Common myeloid progenitor, CD34-positive (primary cell): ENCODE results near the gene INPP5B.

Source experiments
- CTCF ChIA-PET: fragments of 350-600 bp; sonication (Branson Sonifier 250); formaldehyde crosslinking; loops from one replicate; lab custom pipeline; 2021; ENCODE audit warnings: antibody characterized with exemption; lab: Charles Lee
- POLR2A ChIA-PET: fragments of 350-600 bp; sonication (Branson Sonifier 250); formaldehyde crosslinking; loops from one replicate; lab custom pipeline; 2021; ENCODE audit warnings: antibody characterized with exemption; lab: Charles Lee
- DNase-seq, 3 donors: peaks; one replicate each; pipeline versions ENCODE4 v3.0.0 to v3.0.0-alpha.2; 2013
- H3K27ac ChIP-seq, 2 experiments: 1 replicate in 1 of 2; 2 replicates in 1 of 2; pipeline ENCODE4 v1.7.0; 2013; ENCODE audit warnings: inconsistent platforms in 2 of 2, low read length in 2 of 2, mild to moderate bottlenecking in 2 of 2, low read depth in 1 of 2, moderate library complexity in 1 of 2; ENCODE audit not compliant: severe bottlenecking in 2 of 2, insufficient read depth in 1 of 2, poor library complexity in 1 of 2
- H3K27me3 ChIP-seq, 5 experiments: replicated peaks in 2 of 5; 1 replicate in 3 of 5; 2 replicates in 2 of 5; pipeline versions ENCODE4 v1.6.1 to v1.7.0; 2013; ENCODE audit warnings: low read length in 4 of 5, mild to moderate bottlenecking in 2 of 5, moderate library complexity in 2 of 5, inconsistent platforms in 1 of 5; ENCODE audit not compliant: insufficient read depth in 5 of 5, control insufficient read depth in 4 of 5
- H3K36me3 ChIP-seq, 4 experiments: 1 replicate in 2 of 4; 2 replicates in 2 of 4; pipeline versions ENCODE4 v1.6.1 to v1.7.0; 2013; ENCODE audit warnings: low read length in 3 of 4, control low read depth in 1 of 4, mild to moderate bottlenecking in 1 of 4; ENCODE audit not compliant: control insufficient read depth in 4 of 4, insufficient read depth in 4 of 4
- H3K4me1 ChIP-seq, 4 experiments: 1 replicate in 3 of 4; 2 replicates in 1 of 4; pipeline versions ENCODE4 v1.6.1 to v1.7.1; 2013; ENCODE audit warnings: low read length in 3 of 4, mild to moderate bottlenecking in 3 of 4, control low read depth in 1 of 4, inconsistent platforms in 1 of 4, moderate library complexity in 1 of 4; ENCODE audit not compliant: control insufficient read depth in 4 of 4, insufficient read depth in 4 of 4; ENCODE audit errors: control extremely low read depth in 1 of 4
- H3K4me3 ChIP-seq, 7 experiments: 1 replicate in 4 of 7; 2 replicates in 3 of 7; pipeline versions ENCODE4 v1.5.1 to v1.7.0; 2013; ENCODE audit warnings: mild to moderate bottlenecking in 7 of 7, low read length in 6 of 7, moderate library complexity in 6 of 7, inconsistent platforms in 2 of 7, low read depth in 2 of 7, control low read depth in 1 of 7; ENCODE audit not compliant: insufficient read depth in 4 of 7, control insufficient read depth in 1 of 7; ENCODE audit errors: extremely low read depth in 1 of 7
- H3K9me3 ChIP-seq, 5 experiments: 1 replicate in 4 of 5; 2 replicates in 1 of 5; pipeline versions ENCODE4 v1.6.1 to v1.7.1; 2013; ENCODE audit warnings: low read length in 4 of 5, mild to moderate bottlenecking in 2 of 5, inconsistent platforms in 1 of 5, low read depth in 1 of 5, moderate library complexity in 1 of 5; ENCODE audit not compliant: control insufficient read depth in 4 of 5, insufficient read depth in 2 of 5; ENCODE audit errors: control extremely low read depth in 1 of 5
- WGBS: methylation state at CpG from one replicate; pipeline ENCODE4 v1.1.5; 2013; ENCODE audit not compliant: insufficient coverage; 5-methylcytosine and 5-hydroxymethylcytosine counted together

The INPP5B gene

DNA sequence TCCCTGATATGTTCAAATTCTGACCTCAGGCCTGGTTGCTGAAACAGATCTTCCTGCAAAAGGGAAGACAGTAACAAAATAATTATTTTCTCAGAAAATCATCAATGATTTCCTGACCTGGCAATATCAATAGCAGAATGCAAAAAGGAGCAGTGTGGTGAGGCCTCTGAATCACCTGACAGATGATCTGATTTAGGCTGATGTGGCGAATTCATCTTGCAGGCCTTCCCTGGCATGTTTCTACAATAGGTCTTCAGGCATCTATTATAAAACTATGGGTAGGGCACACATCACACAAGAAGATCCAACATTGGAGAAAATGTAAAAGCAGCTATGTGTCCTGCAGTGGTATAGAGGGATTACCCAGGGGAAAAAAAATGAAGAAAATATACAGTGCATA, 80.4 kb downstream of the INPP5B start:
- Histone ChIP-seq H3K9me3 (no peaks in the 10 kb centered on the region), H3K4me3 (no peak overlapping the region), H3K4me1 (no peaks in the 10 kb centered on the region), H3K27me3 (no peaks in the 10 kb centered on the region), H3K27ac (no peak overlapping the region), H3K36me3 (peaks cover 30 to 78% (median 62%) of the 10 kb centered on the region in 4 experiments)
- ChIA-PET CTCF (no interaction called here), POLR2A (interaction anchor here (0.6 kb wide), 1 partner anchor 8 kb away, joined by 3 read pairs; no protein-coding TSS in a partner anchor)
- DNase-seq = no peak
- WGBS = 100% methylated on average over 1 of the region's 1 CpG

GRCh38 chr1:37865348-37866120, 81.3 kb downstream of the INPP5B start:
- ChIA-PET CTCF (no interaction called here), POLR2A (interaction anchor here (0.6 kb wide), 1 partner anchor 9 kb away, joined by 3 read pairs; no protein-coding TSS in a partner anchor)
- WGBS = 97% methylated on average over 6 of the region's 6 CpGs
- Histone ChIP-seq H3K4me1 (peaks cover 0 to 2% (median under 1%) of the 10 kb centered on the region in 4 experiments), H3K27me3 (no peaks in the 10 kb centered on the region), H3K36me3 (peaks cover 28 to 74% (median 62%) of the 10 kb centered on the region in 4 experiments), H3K9me3 (no peaks in the 10 kb centered on the region), H3K4me3 (no peak overlapping the region), H3K27ac (no peak overlapping the region)
- no peak for DNase-seq

DNA sequence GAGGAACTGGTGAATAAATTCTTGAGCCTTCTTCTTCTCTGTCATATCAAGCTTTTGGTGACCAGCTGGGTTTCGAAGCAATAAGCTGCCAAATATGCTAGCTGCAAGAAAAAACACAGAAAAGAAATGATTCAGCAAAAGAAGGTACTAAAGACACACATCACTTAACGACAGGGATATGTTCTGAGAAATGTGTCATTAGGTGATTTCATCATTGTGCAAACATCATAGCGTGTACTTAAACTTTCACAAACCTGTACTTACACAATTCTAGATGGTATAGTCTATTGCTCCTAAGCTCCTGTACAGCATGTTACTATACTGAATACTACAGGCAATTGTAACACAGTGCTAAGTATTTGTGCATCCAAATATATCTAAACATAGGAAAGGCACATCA, 84.5 kb downstream of the INPP5B start:
- ChIA-PET POLR2A (no interaction called here), CTCF (interaction anchor here (1.0 to 6.5 kb wide), 4 partner anchors 10 to 25 kb away, joined by 3 to 47 read pairs (median 16); no protein-coding TSS in a partner anchor)
- no peak overlapping the region for H3K4me3 ChIP-seq
- no peak for DNase-seq
- no CpG with 5 or more reads among the region's 3 CpGs for WGBS
- peaks cover 15 to 49% (median 43%) of the 10 kb centered on the region in 4 experiments for H3K36me3 ChIP-seq
- no peaks in the 10 kb centered on the region for H3K9me3 ChIP-seq
- H3K27ac ChIP-seq = no peak overlapping the region
- H3K27me3 ChIP-seq = no peaks in the 10 kb centered on the region
- H3K4me1 ChIP-seq = peaks cover 9 to 23% (median 21%) of the 10 kb centered on the region in 4 experiments

DNA sequence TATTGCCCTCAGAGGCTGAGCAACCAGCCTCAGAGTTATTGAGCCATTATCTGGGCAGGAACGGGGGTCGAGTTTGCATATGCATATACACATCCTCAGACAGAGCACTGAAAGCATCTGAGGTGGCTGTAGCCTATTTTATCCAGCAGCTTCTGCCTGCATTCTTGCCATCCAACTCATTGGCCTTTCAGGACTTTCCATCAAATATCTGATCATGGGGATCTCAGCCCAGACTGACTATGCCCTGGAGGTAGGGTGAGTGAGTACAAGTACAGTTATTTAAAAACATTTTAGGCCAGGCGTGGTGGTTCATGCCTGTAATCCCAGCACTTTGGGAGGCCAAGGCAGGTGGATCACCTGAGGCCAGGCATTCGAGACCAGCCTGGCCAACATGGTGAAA, 85.7 kb downstream of the INPP5B start:
- no peak overlapping the region for H3K27ac ChIP-seq
- POLR2A ChIA-PET = no interaction called here
- 100% methylated on average over 3 of the region's 4 CpGs for WGBS
- DNase-seq = no peak
- H3K9me3 ChIP-seq = no peaks in the 10 kb centered on the region
- H3K4me3 ChIP-seq = no peak overlapping the region
- H3K4me1 ChIP-seq = peaks cover 9 to 25% (median 21%) of the 10 kb centered on the region in 4 experiments
- no peaks in the 10 kb centered on the region for H3K27me3 ChIP-seq
- CTCF ChIA-PET = interaction anchor here (0.8 to 6.5 kb wide), 6 partner anchors 10 to 159 kb away, joined by 3 to 47 read pairs (median 12); no protein-coding TSS in a partner anchor
- peaks cover 16 to 44% (median 38%) of the 10 kb centered on the region in 4 experiments for H3K36me3 ChIP-seq

DNA sequence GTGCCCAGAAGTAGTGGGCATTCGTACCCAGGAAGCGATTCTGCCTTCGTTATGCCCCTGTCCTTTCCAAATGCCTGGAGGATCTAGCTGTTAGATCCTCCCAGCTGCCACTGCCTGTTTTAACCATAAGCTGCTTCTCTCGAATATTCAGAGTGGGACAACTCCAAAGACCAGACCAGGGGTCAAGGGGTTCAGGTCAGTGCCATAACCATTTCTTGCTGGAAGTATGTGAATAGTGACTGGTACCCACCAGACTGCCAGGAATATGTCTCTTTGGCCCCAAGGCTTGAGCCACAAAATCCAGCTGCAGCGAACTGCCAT, 86.5 kb downstream of the INPP5B start:
- no peaks in the 10 kb centered on the region for H3K9me3 ChIP-seq
- H3K4me3 ChIP-seq = peak overlapping the region in 6 of 7 experiments; percentile 66 to 99 (median 97)
- 0% methylated on average over 3 of the region's 5 CpGs for WGBS
- CTCF ChIA-PET = interaction anchor here (0.5 to 6.5 kb wide), 19 partner anchors 9 to 994 kb away, joined by 3 to 47 read pairs (median 5); partner anchors contain the start of genes C1orf122 and YRDC
- H3K4me1 ChIP-seq = peaks cover 9 to 25% (median 21%) of the 10 kb centered on the region in 4 experiments
- no peaks in the 10 kb centered on the region for H3K27me3 ChIP-seq
- H3K27ac ChIP-seq = peak overlapping the region; percentile 95 to 98
- no peak for DNase-seq
- peaks cover 12 to 37% (median 31%) of the 10 kb centered on the region in 4 experiments for H3K36me3 ChIP-seq
- POLR2A ChIA-PET = interaction anchor here (2.5 kb wide), 1 partner anchor 53 kb away, joined by 14 read pairs; the partner anchor contains the start of genes C1orf122 and YRDC

- DNase-seq = peak; percentile 98 to 99 (median 98)
- Histone ChIP-seq H3K4me3 (peak within 1 kb of the TSS; percentile 66 to 99 (median 95)), H3K27me3 (no peaks in the 10 kb centered on the region), H3K4me1 (peaks cover 9 to 25% (median 21%) of the 10 kb centered on the region in 4 experiments), H3K9me3 (no peaks in the 10 kb centered on the region), H3K36me3 (peaks cover 15 to 36% (median 28%) of the 10 kb centered on the region in 4 experiments), H3K27ac (peak within 1 kb of the TSS; percentile 95 to 98)
- CTCF ChIA-PET = interaction anchor here (0.6 to 6.5 kb wide), 25 partner anchors 8 to 994 kb away, joined by 3 to 47 read pairs (median 5); partner anchors contain the start of genes C1orf122, INPP5B and YRDC
- POLR2A ChIA-PET = interaction anchor here (0.6 to 2.5 kb wide), 4 partner anchors 42 to 95 kb away, joined by 3 to 14 read pairs (median 6); partner anchors contain the start of genes C1orf122, EPHA10, INPP5B and YRDC
- WGBS = under 1% methylated on average over 54 of the region's 61 CpGs
Measured at GRCh38 chr1:37859507-37860345, 87.1 kb downstream of the INPP5B start, which contains the start of gene MTF1. MTF1 (minus strand) TSS chr1:37859592; CDS start chr1:37857658, 1,934 bp downstream.
